ENCODE data around the gene ATP5MC2. TPM values are rescaled to one million over a fixed set of nuclear protein-coding genes. Genes with fewer than 3 reads are reported as not detected.

ATP5MC2 gene
- total and polyA plus RNA-seq, 2 donors, result 109 to 513 TPM

DNA sequence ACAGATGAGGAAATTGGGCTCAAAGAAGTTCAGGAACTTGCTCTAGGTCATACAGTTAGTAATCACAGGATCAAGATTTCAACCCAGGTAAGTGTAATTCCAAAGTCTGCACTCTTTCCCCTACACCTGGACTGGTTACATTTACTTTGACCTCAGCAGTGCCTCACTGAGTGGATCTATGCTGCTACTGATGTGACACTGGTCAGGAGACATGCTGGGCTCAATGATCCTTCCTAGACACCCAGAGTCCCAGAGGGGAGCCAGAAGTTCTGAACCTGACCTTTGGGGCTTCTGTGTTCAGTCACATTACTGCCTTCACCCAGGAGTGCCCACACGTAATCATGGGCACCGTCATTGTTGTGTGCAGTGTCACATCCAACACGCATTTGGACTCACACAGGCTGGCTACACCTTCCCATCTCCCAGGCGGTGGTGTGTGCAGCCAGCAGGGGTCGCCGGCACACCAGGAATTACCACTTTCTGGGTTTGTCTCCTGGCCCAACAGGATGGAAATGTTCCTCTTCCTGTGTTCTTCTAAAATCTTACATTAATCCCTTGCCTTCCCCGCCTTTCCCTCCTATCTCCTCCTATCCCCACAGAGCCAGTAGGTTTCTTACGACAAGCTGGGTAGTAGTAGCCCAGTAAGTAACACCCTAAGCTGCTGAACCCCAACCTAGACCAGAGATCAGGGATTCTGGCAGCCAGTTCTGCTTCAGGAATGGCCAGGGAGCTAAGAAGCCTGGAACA lies 25.8 kb upstream of the ATP5MC2 start:
- no peaks in the 10 kb centered on the region for H3K4me1 ChIP-seq (ENCODE audit: insufficient read depth)
- H3K4me3 ChIP-seq (ENCODE audit: low read depth, low read length), result no peak overlapping the region
- no peak for DNase-seq (ENCODE audit: extremely low spot score)
- no peak overlapping the region for H3K27ac ChIP-seq (ENCODE audit: low read depth)
- WGBS, result 3% methylated on average over 8 of the region's 8 CpGs
- no peaks in the 10 kb centered on the region for H3K36me3 ChIP-seq (ENCODE audit: insufficient read depth)

DNA sequence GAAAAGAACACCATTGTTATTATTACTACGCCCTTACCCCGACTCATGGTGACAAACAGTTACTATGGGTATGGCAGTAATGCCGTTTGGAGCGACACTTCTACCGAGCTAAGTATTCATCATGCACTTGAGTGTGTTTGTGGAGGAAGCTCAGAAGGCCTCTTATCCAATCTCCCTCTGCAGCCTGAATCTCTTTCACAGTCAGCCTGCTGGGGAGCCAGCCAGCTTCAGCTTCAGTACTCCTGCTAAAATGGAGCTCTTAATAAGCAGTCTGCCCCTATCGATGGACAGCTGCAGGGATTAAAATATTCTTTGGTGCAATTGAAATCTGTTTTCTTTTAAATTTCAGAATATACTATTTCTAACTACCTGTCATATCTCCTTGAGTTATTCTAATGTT lies 24.7 kb upstream of the ATP5MC2 start:
- 55% methylated on average over 6 of the region's 6 CpGs for WGBS
- Histone ChIP-seq H3K4me3 (ENCODE audit: low read depth, low read length) (no peak overlapping the region), H3K4me1 (ENCODE audit: insufficient read depth) (no peaks in the 10 kb centered on the region), H3K36me3 (ENCODE audit: insufficient read depth) (no peaks in the 10 kb centered on the region), H3K27ac (ENCODE audit: low read depth) (no peak overlapping the region)
- DNase-seq (ENCODE audit: extremely low spot score), result no peak

DNA sequence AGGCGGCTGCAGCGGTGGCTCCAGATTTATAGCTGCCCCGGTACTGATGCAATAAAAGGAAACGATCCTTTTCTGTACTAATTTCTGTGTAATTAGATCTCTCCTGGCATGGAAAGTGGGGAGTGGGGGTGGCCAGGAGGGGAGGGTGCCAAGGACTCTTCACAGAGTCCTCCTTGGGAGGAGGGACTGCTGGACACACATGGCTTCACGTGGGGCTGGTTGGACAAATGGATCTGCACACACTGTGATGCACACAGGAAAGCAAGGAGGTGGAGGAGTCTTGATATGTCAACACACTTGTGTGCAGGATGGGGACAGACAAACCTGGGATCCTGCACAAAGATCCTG lies 23.8 kb upstream of the ATP5MC2 start:
- 24% methylated on average over 5 of the region's 5 CpGs for WGBS
- Histone ChIP-seq H3K4me3 (ENCODE audit: low read depth, low read length) (no peak overlapping the region), H3K27ac (ENCODE audit: low read depth) (no peak overlapping the region), H3K36me3 (ENCODE audit: insufficient read depth) (no peaks in the 10 kb centered on the region), H3K4me1 (ENCODE audit: insufficient read depth) (no peaks in the 10 kb centered on the region)
- DNase-seq (ENCODE audit: extremely low spot score), result no peak

DNA sequence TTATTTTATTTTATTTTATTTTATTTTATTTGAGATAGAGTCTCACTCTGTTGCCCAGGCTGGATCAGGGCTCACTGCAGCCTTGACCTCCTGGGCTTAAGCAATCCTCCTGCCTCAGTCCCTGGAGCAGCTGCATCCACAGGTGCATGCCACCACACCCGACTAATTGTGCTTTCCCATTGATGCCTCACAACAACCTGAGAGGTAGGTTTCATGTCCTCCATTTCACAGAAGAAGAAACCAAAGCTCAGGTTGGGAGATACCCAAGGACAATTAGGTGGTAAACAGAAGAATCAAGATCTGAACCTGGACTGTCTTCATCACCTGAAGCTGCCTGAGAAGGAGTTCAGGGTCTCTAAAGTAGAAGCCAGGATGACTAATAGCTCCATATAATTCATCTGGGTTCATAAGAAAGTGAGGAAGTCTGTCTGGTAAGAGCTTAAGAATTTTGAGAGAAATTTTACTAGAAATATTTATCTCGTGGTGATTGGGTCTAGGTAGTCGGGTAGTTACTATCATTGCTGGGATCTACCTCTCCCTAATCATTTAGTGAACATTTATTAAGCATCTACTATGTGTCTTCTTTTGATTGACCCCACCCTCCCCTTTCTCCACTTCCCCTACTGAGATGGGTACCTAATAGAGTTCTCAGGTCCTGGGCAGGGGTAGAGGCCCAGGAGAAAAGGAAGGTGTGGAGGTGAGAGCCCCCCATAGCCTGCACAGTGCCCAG lies 23.2 kb upstream of the ATP5MC2 start:
- no peak overlapping the region for H3K4me3 ChIP-seq (ENCODE audit: low read depth, low read length)
- 55% methylated on average over 3 of the region's 3 CpGs for WGBS
- no peaks in the 10 kb centered on the region for H3K36me3 ChIP-seq (ENCODE audit: insufficient read depth)
- H3K27ac ChIP-seq (ENCODE audit: low read depth), result no peak overlapping the region
- no peak for DNase-seq (ENCODE audit: extremely low spot score)
- no peaks in the 10 kb centered on the region for H3K4me1 ChIP-seq (ENCODE audit: insufficient read depth)

DNA sequence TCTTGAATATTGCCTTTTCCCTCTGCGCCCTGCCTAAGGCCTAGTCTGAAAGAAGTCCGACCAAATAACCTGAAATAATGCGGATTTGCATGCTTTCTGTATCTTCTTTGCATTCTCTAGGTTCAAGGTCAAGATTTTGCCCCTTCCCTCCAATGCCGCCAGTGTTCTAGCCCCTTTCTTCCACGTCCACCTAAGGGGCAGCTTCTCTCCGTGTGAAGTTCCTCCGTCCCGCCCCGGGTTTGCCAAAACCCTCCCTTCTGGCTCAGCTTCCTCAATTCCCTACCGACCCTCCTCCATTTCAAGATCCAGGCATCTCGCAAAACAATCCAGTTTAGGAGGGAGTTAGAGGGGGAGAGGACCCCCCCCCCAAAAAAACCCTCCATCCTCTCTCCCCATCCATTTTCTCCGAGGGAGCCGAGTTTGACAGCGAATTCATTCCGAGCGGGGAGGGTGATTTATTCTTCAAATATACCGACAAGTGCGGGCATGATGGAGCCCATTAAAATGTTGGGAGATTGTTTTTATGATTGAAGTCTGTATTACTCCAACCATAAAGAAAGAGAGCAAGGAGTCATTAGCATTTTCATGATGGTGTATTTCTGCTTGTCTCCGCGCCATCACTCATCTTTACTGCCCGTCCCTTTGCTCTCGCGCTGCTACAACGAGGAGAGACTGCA lies 20.9 kb upstream of the ATP5MC2 start:
- no peak for DNase-seq (ENCODE audit: extremely low spot score)
- no peak overlapping the region for H3K27ac ChIP-seq (ENCODE audit: low read depth)
- no peaks in the 10 kb centered on the region for H3K4me1 ChIP-seq (ENCODE audit: insufficient read depth)
- peak overlapping the region; percentile 19 for H3K4me3 ChIP-seq (ENCODE audit: low read depth, low read length)
- no peaks in the 10 kb centered on the region for H3K36me3 ChIP-seq (ENCODE audit: insufficient read depth)
- 45% methylated on average over 24 of the region's 24 CpGs for WGBS

DNA sequence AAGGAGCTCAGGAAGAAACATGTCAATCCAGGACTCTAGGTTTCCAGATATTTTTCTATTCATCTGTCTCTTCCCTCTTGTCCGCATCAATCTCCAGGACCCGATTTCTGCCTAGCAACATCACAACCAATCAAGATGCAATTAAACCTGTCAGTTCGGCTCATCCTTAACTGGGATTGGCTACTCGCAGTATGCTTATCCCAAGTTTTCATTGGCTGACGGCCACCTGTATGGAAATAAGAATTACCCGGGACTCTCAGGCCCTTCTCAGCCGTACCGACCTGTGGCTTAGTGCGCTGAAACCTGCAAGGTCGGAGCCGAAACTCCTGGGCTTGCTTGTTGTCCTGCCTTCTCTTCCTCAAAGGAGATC lies 20.4 kb upstream of the ATP5MC2 start:
- no peak for DNase-seq (ENCODE audit: extremely low spot score)
- Histone ChIP-seq H3K4me1 (ENCODE audit: insufficient read depth) (no peaks in the 10 kb centered on the region), H3K4me3 (ENCODE audit: low read depth, low read length) (peak overlapping the region; percentile 19), H3K36me3 (ENCODE audit: insufficient read depth) (no peaks in the 10 kb centered on the region), H3K27ac (ENCODE audit: low read depth) (no peak overlapping the region)
- WGBS, result 21% methylated on average over 11 of the region's 11 CpGs

DNA sequence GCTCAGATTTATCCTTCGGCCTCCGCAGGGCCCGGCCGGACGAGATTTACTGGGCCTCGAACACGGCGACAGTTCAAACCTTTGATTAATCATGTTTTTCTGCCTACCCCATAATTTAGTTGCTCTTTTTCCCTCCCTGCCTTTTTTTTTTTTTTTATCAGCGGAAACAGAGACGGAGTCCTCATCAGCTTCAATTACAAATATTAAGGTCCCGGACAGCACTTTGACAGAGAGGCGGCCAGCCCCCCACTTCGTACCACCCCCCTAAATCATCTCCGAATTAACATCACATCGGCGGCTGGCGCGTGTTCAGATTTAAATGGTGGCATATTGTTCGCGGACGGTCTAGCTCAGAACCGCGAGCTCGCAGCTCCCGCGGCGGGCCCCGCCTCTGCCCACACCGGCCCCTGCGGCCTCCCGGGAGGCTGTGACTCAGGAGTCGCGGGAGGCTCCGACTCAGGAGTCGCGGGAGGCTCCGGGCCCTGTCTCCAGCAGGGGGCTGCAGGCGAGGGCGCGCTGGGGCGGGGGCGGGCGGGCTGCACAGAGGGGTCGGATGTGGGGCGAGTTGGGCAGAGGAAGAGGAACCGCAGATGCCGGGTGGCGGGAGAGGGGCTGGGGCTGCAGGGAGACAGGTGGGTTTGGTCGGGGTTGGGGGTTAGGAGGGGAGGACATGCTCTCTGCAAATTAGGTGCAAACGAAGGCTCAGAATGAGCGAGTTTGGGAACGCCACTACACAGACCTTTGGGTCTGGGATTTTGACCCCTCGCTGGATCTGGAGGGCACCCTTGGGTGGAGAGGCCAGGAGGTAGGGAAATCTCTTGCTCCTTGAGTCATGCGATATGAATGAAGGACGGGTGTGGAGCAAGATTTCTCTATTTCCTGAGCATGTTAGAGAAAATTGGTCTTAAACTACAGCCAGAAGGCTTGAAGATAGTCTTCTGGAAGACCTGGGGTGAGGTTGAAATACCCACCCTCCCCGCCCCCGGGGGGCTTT lies 19.6 kb upstream of the ATP5MC2 start:
- peak overlapping the region; percentile 16 for H3K4me3 ChIP-seq (ENCODE audit: low read depth, low read length)
- no peak overlapping the region for H3K27ac ChIP-seq (ENCODE audit: low read depth)
- no peaks in the 10 kb centered on the region for H3K4me1 ChIP-seq (ENCODE audit: insufficient read depth)
- 12% methylated on average over 57 of the region's 57 CpGs for WGBS
- DNase-seq (ENCODE audit: extremely low spot score), result no peak
- H3K36me3 ChIP-seq (ENCODE audit: insufficient read depth), result no peaks in the 10 kb centered on the region

DNA sequence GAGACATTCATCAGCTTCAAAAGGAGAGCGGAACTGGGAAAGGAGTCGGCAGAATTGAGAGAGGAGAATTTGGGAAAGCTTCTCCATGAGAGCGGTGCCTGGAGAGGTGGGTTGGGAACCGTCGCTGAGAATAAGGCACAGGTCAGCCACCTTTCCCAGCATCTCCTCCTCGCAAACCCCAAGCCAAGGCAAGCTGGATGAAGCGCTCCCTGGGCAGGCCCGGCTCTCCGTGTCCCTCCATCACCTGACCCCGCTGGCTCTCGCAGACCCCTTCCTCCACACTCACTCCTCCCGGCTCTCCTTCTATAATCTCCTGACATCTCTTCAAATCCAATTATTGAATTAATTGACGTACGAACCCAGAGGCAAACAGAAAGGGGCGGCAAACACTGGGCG lies 18.9 kb upstream of the ATP5MC2 start:
- 64% methylated on average over 16 of the region's 16 CpGs for WGBS
- Histone ChIP-seq H3K4me1 (ENCODE audit: insufficient read depth) (no peaks in the 10 kb centered on the region), H3K4me3 (ENCODE audit: low read depth, low read length) (no peak overlapping the region), H3K36me3 (ENCODE audit: insufficient read depth) (no peaks in the 10 kb centered on the region), H3K27ac (ENCODE audit: low read depth) (no peak overlapping the region)
- DNase-seq (ENCODE audit: extremely low spot score), result no peak

DNA sequence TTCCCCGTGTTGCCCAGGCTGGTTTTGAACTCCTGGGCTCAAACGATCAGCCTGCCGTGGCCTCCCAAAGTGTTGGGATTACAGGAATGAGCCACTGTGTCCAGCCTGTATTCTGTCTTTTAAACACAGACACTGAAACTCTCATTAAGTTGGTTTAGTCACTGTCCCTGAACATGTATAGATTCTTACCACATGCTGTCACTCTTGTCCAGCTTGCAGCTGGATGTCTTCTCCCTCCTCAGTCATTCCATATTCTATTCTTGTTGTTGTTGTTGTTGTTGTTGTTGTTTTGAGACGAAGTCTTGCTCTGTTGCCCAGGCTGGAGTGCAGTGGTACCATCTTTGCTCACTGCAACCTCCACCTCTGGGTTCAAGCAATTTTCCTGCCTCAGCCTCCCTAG lies 12.3 kb upstream of the ATP5MC2 start:
- H3K27ac ChIP-seq (ENCODE audit: low read depth), result no peak overlapping the region
- H3K4me3 ChIP-seq (ENCODE audit: low read depth, low read length), result no peak overlapping the region
- DNase-seq (ENCODE audit: extremely low spot score), result no peak
- 79% methylated on average over 4 of the region's 4 CpGs for WGBS
- H3K36me3 ChIP-seq (ENCODE audit: insufficient read depth), result no peaks in the 10 kb centered on the region
- H3K4me1 ChIP-seq (ENCODE audit: insufficient read depth), result no peaks in the 10 kb centered on the region

DNA sequence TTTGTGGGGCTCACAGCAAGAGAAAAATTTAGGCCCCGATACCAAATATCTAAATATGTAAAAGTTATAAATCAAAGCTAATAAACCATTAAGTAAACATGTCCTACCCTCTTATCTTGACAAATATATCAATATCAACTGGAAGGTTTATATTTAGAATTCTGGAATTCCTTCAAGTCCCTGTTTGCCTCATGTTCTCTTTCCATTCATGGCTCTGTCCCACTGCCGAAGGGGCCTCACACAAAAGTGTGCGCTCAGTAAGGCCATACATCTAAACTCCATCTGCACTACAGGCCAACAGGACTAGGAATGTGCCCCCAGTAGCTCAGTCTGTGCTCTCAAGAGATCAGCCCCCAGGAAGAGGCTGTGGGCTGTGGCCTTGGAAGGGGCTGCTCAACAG lies 10.6 kb upstream of the ATP5MC2 start:
- WGBS, result 44% methylated on average over 3 of the region's 3 CpGs
- Histone ChIP-seq H3K36me3 (ENCODE audit: insufficient read depth) (no peaks in the 10 kb centered on the region), H3K4me3 (ENCODE audit: low read depth, low read length) (no peak overlapping the region), H3K4me1 (ENCODE audit: insufficient read depth) (no peaks in the 10 kb centered on the region), H3K27ac (ENCODE audit: low read depth) (no peak overlapping the region)
- no peak for DNase-seq (ENCODE audit: extremely low spot score)

DNA sequence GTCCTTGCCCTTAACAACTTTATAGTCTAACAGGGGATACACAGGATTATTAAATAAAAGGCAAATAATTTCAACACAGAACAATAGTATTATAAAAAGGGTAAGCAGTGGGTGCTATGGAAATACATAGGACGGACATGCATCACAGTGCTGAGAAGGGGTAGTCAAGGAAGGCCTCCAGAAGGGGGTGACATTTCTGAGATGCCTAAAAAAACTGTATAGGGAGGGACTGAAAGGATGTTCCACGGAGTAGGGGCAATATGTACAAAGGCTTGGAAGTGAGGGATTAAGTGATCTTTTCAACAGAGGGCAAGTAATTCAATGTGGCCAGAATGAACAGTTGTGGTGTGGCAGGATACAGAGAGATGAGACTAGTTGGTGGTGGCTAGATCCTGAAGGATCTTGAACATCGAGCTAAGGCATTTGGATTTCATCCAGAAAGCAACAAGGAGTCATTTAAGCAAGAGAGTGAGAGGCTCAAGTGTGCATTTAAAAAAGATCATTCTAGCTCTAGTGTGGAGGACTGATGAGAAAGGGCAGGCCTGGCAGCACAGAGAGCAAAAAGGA lies 8.9 kb upstream of the ATP5MC2 start:
- DNase-seq (ENCODE audit: extremely low spot score), result no peak
- Histone ChIP-seq H3K4me3 (ENCODE audit: low read depth, low read length) (no peak overlapping the region), H3K27ac (ENCODE audit: low read depth) (no peak overlapping the region), H3K36me3 (ENCODE audit: insufficient read depth) (no peaks in the 10 kb centered on the region), H3K4me1 (ENCODE audit: insufficient read depth) (no peaks in the 10 kb centered on the region)
- WGBS, result 64% methylated on average over 3 of the region's 3 CpGs

DNA sequence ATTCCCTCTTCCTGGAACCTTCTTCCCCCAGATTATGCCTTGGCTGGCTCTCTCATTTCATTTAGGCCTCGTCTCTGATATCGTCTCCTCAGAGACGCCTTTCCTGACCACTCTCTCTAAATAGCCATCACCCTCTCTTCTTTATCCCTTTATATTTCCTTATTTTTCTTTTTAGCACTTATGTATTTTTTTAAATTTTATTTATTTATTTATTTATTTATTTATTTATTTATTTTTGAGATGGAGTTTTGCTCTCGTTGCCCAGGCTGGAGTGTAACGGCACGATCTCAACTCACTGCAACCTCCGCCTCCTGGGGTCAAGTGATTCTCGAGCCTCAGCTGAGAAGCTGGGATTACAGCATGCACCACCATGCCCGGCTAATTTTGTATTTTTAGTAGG lies 8.1 kb upstream of the ATP5MC2 start:
- Histone ChIP-seq H3K4me3 (ENCODE audit: low read depth, low read length) (no peak overlapping the region), H3K36me3 (ENCODE audit: insufficient read depth) (no peaks in the 10 kb centered on the region), H3K27ac (ENCODE audit: low read depth) (no peak overlapping the region), H3K4me1 (ENCODE audit: insufficient read depth) (no peaks in the 10 kb centered on the region)
- 97% methylated on average over 9 of the region's 9 CpGs for WGBS
- no peak for DNase-seq (ENCODE audit: extremely low spot score)

DNA sequence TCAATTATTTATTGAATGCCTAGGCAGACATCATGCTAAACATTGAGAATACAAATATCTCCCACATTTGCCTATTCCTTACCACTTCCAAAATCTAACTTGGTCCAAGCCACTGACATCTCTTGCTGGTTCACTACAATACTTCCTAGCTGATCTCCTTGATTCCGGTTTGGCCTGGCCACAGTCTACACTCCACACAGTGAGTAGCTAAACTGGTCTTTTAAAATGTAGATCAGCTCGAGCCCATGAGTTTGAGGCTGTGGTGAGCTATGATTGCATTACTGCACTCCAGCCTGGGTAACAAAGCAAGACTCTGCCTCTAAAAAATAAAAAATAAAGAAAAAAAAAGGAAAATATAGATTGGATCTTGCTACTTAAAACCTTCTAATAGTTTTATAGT lies 7.6 kb upstream of the ATP5MC2 start:
- Histone ChIP-seq H3K4me3 (ENCODE audit: low read depth, low read length) (no peak overlapping the region), H3K4me1 (ENCODE audit: insufficient read depth) (no peaks in the 10 kb centered on the region), H3K27ac (ENCODE audit: low read depth) (no peak overlapping the region), H3K36me3 (ENCODE audit: insufficient read depth) (no peaks in the 10 kb centered on the region)
- 97% methylated on average over 2 of the region's 2 CpGs for WGBS
- no peak for DNase-seq (ENCODE audit: extremely low spot score)
